ELR (cell line): ENCODE results near the gene TXLNB.
"Not testable (repeated sequence)": the region's sequence is repeated elsewhere in the genome, so short reads cannot be mapped to it uniquely, and the experiment has no call there.

Experiments
- DNase-seq: peaks from one replicate; pipeline ENCODE4 v3.0.0-alpha.2; 2015; ENCODE audit warnings: low read depth

The TXLNB gene

GRCh38 chr6:139235661-139236060 lies 56.1 kb downstream of the TXLNB start:
- no peak for DNase-seq

- not testable (repeated sequence) for DNase-seq
These were observed 57.6 kb downstream of the TXLNB start for GRCh38 chr6:139234193-139234592.

GRCh38 chr6:139231206-139231605 lies 60.6 kb downstream of the TXLNB start:
- DNase-seq, result peak; percentile 8

GRCh38 chr6:139230391-139230840 lies 61.4 kb downstream of the TXLNB start:
- peak; percentile 25 for DNase-seq

GRCh38 chr6:139228387-139228786 lies 63.4 kb downstream of the TXLNB start:
- DNase-seq, result not testable (repeated sequence)

GRCh38 chr6:139219746-139220145 lies 72.1 kb downstream of the TXLNB start:
- DNase-seq, result no peak

- DNase-seq, result peak; percentile 78
These were observed 72.5 kb downstream of the TXLNB start for GRCh38 chr6:139219271-139219729.

- not testable (repeated sequence) for DNase-seq
These were observed 79.3 kb downstream of the TXLNB start for GRCh38 chr6:139212460-139212859.

- DNase-seq, result not testable (repeated sequence)
These were observed 81.0 kb downstream of the TXLNB start for GRCh38 chr6:139210766-139211165.

GRCh38 chr6:139205843-139206242 lies 86.0 kb downstream of the TXLNB start:
- DNase-seq, result no peak

GRCh38 chr6:139204978-139205377 lies 86.8 kb downstream of the TXLNB start:
- no peak for DNase-seq

GRCh38 chr6:139201378-139201777 lies 90.4 kb downstream of the TXLNB start:
- no peak for DNase-seq

- no peak for DNase-seq
These were observed 93.1 kb downstream of the TXLNB start for GRCh38 chr6:139198529-139199288.

GRCh38 chr6:139194740-139195139 lies 97.1 kb downstream of the TXLNB start:
- DNase-seq, result no peak
